ENCODE measurements around the gene SEC63.

The SEC63 gene

DNA sequence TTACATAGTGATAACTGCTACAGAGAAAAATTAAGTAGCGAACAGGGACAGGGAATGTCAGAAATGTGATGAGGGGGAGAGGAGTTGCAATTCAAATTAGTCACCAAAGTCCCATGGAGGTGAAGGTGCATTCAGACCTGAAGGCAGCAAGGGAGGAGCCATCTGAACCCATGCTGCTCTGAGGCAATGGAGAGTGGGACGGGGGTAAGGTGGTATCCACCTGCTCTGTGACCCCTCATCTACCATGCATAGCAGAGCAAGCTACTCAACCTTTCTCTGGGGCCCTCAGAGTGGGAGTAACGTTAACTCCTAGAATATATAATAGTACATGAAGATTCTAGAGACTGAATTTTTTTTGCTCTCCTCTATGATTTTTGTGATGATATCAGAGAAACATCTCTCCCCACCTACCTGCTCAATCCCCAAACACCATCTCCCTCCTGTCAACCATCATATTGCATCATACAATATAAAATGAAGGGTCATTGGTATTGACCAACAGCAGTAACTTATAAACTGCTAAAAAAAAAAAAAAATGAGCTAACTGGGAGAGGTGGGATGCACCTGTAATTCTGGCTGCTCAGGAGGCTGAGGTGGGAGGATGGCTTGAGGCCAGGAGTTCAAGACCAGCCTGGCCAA lies 117.3 kb downstream of the SEC63 start:
- ATAC-seq = no peak
- TF ChIP-seq CSDC2 (CRISPR knock-in tag; IDR thresholded peaks at IDR 0.05) (no peak), ESRRG (CRISPR knock-in tag; IDR thresholded peaks at IDR 0.05) (no peak), ZFP3 (CRISPR knock-in tag; IDR thresholded peaks at IDR 0.05) (no peak), PPARA (CRISPR knock-in tag; IDR thresholded peaks at IDR 0.05; ENCODE audit: borderline replicate concordance) (no peak), ZNF70 (CRISPR knock-in tag; IDR thresholded peaks at IDR 0.05) (no peak), RARB (CRISPR knock-in tag; IDR thresholded peaks at IDR 0.05) (no peak), TCF4 (CRISPR knock-in tag; IDR thresholded peaks at IDR 0.05; ENCODE audit: borderline replicate concordance) (no peak), ZNF565 (CRISPR knock-in tag; conservative IDR thresholded peaks at IDR 0.05; ENCODE audit: low read depth) (no peak), OSR1 (CRISPR knock-in tag; IDR thresholded peaks at IDR 0.05) (no peak), BACH2 (CRISPR knock-in tag; IDR thresholded peaks at IDR 0.05; ENCODE audit: borderline replicate concordance) (no peak), GLIS3 (CRISPR knock-in tag; IDR thresholded peaks at IDR 0.05) (no peak), TOX (CRISPR knock-in tag; IDR thresholded peaks at IDR 0.05; ENCODE audit: borderline replicate concordance) (no peak), ISL1 (CRISPR knock-in tag; IDR thresholded peaks at IDR 0.05) (no peak), ZC3H10 (CRISPR knock-in tag; IDR thresholded peaks at IDR 0.05) (no peak)
- TF ChIP-seq, protein P1, sequence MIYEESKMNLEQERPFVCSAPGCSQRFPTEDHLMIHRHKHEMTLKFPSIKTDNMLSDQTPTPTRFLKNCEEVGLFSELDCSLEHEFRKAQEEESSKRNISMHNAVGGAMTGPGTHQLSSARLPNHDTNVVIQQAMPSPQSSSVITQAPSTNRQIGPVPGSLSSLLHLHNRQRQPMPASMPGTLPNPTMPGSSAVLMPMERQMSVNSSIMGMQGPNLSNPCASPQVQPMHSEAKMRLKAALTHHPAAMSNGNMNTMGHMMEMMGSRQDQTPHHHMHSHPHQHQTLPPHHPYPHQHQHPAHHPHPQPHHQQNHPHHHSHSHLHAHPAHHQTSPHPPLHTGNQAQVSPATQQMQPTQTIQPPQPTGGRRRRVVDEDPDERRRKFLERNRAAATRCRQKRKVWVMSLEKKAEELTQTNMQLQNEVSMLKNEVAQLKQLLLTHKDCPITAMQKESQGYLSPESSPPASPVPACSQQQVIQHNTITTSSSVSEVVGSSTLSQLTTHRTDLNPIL (CRISPR knock-in tag; IDR thresholded peaks at IDR 0.05; ENCODE audit: low read depth) = no peak
- TF ChIP-seq, protein P2, sequence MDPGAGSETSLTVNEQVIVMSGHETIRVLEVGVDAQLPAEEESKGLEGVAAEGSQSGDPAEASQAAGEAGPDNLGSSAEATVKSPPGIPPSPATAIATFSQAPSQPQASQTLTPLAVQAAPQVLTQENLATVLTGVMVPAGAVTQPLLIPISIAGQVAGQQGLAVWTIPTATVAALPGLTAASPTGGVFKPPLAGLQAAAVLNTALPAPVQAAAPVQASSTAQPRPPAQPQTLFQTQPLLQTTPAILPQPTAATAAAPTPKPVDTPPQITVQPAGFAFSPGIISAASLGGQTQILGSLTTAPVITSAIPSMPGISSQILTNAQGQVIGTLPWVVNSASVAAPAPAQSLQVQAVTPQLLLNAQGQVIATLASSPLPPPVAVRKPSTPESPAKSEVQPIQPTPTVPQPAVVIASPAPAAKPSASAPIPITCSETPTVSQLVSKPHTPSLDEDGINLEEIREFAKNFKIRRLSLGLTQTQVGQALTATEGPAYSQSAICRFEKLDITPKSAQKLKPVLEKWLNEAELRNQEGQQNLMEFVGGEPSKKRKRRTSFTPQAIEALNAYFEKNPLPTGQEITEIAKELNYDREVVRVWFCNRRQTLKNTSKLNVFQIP (CRISPR knock-in tag; IDR thresholded peaks at IDR 0.05; ENCODE audit: borderline replicate concordance, low read depth) = no peak
- TF ChIP-seq, protein P3, sequence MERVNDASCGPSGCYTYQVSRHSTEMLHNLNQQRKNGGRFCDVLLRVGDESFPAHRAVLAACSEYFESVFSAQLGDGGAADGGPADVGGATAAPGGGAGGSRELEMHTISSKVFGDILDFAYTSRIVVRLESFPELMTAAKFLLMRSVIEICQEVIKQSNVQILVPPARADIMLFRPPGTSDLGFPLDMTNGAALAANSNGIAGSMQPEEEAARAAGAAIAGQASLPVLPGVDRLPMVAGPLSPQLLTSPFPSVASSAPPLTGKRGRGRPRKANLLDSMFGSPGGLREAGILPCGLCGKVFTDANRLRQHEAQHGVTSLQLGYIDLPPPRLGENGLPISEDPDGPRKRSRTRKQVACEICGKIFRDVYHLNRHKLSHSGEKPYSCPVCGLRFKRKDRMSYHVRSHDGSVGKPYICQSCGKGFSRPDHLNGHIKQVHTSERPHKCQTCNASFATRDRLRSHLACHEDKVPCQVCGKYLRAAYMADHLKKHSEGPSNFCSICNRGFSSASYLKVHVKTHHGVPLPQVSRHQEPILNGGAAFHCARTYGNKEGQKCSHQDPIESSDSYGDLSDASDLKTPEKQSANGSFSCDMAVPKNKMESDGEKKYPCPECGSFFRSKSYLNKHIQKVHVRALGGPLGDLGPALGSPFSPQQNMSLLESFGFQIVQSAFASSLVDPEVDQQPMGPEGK (CRISPR knock-in tag; IDR thresholded peaks at IDR 0.05; ENCODE audit: borderline replicate concordance) = no peak

DNA sequence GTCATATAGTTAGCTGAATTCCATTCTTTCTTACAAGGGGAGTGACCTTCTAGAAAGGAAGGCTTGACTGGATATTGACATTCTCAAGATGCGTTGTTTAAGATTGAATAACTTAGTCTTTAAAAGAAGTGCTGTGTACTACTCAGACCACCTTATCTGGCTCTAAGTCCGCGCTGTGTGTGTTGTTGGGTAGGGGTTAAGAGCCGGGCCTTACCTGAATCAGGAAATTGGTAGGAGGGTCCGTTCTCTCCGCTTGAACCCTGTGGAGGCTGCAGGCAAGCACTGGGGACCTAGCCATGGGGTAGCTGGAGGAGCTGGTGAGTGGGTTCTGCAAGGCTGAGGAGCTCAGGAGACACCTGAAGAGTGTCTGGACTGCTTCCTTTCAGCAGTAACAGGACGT lies 124.9 kb downstream of the SEC63 start:
- ATAC-seq = no peak
- TF ChIP-seq, protein P4, sequence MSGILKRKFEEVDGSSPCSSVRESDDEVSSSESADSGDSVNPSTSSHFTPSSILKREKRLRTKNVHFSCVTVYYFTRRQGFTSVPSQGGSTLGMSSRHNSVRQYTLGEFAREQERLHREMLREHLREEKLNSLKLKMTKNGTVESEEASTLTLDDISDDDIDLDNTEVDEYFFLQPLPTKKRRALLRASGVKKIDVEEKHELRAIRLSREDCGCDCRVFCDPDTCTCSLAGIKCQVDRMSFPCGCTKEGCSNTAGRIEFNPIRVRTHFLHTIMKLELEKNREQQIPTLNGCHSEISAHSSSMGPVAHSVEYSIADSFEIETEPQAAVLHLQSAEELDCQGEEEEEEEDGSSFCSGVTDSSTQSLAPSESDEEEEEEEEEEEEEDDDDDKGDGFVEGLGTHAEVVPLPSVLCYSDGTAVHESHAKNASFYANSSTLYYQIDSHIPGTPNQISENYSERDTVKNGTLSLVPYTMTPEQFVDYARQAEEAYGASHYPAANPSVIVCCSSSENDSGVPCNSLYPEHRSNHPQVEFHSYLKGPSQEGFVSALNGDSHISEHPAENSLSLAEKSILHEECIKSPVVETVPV (CRISPR knock-in tag; IDR thresholded peaks at IDR 0.05) = no peak
- no peak for TF ChIP-seq BACH2 (CRISPR knock-in tag; IDR thresholded peaks at IDR 0.05; ENCODE audit: borderline replicate concordance)
- TF ChIP-seq RARB (CRISPR knock-in tag; IDR thresholded peaks at IDR 0.05) = no peak
- no peak for TF ChIP-seq GLIS3 (CRISPR knock-in tag; IDR thresholded peaks at IDR 0.05)
- no peak for TF ChIP-seq ZNF70 (CRISPR knock-in tag; IDR thresholded peaks at IDR 0.05)
- TF ChIP-seq CSDC2 (CRISPR knock-in tag; IDR thresholded peaks at IDR 0.05) = no peak
- TF ChIP-seq OSR1 (CRISPR knock-in tag; IDR thresholded peaks at IDR 0.05) = no peak
- TF ChIP-seq, protein P1 (CRISPR knock-in tag; IDR thresholded peaks at IDR 0.05; ENCODE audit: low read depth) = no peak

DNA sequence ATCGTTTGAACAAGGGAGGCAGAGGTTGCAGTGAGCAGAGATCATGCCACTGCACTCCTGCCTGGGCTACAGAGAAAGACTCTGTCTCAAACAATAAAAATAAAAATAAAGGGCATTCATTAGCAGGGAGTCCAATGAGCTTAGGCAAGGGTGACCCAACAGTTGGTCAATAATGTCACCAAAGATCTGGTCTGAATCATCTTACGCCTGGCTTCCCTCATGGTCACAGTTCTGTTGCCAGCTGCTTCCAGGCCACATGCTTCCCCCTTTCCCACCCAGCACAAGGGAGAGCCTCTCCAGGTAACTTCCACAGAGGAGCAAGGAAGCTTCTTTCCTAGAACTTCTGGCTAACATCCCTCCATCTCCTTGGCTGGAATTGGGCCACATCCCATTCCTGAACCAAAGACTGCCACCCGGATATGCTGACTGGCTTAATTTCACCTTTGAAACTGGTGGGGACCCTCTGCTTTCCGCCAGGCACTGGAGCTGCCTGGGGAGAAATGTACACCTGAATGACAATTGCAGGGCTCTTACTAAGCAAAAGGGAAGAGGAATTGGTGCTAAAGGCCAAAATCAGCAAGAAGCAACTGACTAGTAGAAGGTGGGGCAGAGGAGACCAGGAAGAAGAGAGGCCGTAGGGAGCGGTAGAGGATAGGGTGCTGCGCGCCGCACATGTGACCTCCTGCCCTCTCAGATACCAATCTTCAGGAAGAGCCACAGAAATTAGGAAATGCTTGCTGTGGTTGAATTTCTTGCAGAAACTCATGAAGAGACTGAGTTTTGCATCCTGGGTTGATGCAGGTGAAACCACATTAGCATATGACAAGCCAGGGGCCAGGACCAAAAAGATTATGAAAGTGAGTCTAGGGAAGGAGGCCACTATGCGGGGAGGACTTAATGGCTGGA lies 125.6 kb downstream of the SEC63 start:
- no peak for ATAC-seq
- no peak for TF ChIP-seq TCF4 (CRISPR knock-in tag; IDR thresholded peaks at IDR 0.05; ENCODE audit: borderline replicate concordance)
- no peak for TF ChIP-seq ARNTL (CRISPR knock-in tag; IDR thresholded peaks at IDR 0.05; ENCODE audit: borderline replicate concordance, low read depth)
- no peak for TF ChIP-seq SNAI2 (CRISPR knock-in tag; IDR thresholded peaks at IDR 0.05)
- no peak for TF ChIP-seq ZNF565 (CRISPR knock-in tag; conservative IDR thresholded peaks at IDR 0.05; ENCODE audit: low read depth)
- no peak for TF ChIP-seq ZNF70 (CRISPR knock-in tag; IDR thresholded peaks at IDR 0.05)

All from SK-N-SH treated with all-trans-retinoic acid at 6 μM for 48 hours (cell line).